Cardiac muscle cell (in vitro differentiated cells and primary cell): ENCODE results near the gene RASSF8. TPM values are rescaled to one million over a fixed set of nuclear protein-coding genes. Genes with fewer than 3 reads are reported as not detected.

Source experiments
- DNase-seq, 2 donors: peaks; one replicate each; pipeline versions ENCODE4 v3.0.0 to v3.0.0-alpha.2; 2010 to 2017; ENCODE audit warnings: low read depth in 1 of 2, low spot score in 1 of 2
- H3K27ac ChIP-seq: fragments of 200-600 bp; sonication (generic); 2 replicates; pipeline ENCODE4 v1.5.1; 2016
- H3K27me3 ChIP-seq: fragments of 200-600 bp; sonication (generic); 2 replicates; pipeline ENCODE4 v1.6.0; 2016; ENCODE audit warnings: control low read depth
- H3K36me3 ChIP-seq: fragments of 200-600 bp; sonication (generic); 2 replicates; pipeline ENCODE4 v1.5.1; 2016; ENCODE audit warnings: control low read depth
- H3K4me1 ChIP-seq: fragments of 200-600 bp; sonication (generic); 2 replicates; pipeline ENCODE4 v1.8.1; 2017; ENCODE audit warnings: low read depth, mild to moderate bottlenecking, mixed run types
- H3K4me3 ChIP-seq: fragments of 200-600 bp; sonication (generic); 2 replicates; pipeline ENCODE4 v1.5.1; 2016; ENCODE audit warnings: mild to moderate bottlenecking
- H3K9me3 ChIP-seq: fragments of 200-600 bp; sonication (generic); 2 replicates; pipeline ENCODE4 v1.5.1; 2017; ENCODE audit warnings: low read depth, mild to moderate bottlenecking, control low read depth
- polyA plus RNA-seq: library from polyadenylated mRNA; unstranded; fragments of >200 nt; fragmentation: Nextera tagmentation; extraction: Ambion mirVana; gene quantifications from 2 replicates; pipeline ENCODE4 v1.2.1, GENCODE V29; 2016
- total RNA-seq: library from RNA; depleted of rRNA; stranded (reverse); fragments of >200 nt; gene quantifications from 2 replicates; pipeline ENCODE4 v1.2.3, GENCODE V29; 2016
- TF ChIP-seq, protein P1 (sequence below): IDR thresholded peaks from 2 replicates; pipeline ENCODE4 v1.5.1; 2012; ENCODE audit warnings: low read depth, mild to moderate bottlenecking, low read length

The RASSF8 gene
- total and polyA plus RNA-seq, 2 experiments from 2014 or later, result 25.2 to 56.4 TPM

DNA sequence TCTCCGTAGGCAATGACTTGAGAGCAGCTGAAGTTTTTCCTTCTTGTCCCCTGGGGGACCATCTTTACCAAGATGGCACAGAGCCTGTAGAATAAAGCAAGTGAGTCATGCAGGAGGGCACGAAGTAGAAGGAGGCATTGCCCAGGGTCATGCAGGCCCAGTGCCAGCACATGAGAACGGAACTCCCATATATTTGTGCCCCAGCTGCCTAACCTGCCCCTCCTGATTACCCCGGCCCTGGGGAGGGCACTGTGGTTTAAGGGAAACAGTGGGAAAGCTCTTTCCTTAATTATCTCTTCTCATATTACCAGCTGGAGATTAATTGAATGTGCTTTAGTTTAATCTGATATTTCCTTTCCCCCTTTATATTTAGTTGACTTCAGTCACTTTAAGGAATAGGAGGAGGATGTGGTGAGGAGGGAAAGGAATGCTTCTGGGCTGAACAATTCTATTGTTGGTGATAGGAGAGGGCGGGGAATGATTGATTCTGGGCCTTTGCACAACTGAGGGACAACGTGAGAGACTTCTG is 51.9 kb downstream of the RASSF8 start:
- Histone ChIP-seq H3K36me3 (no peaks in the 10 kb centered on the region), H3K4me1 (peaks cover 6% of the 10 kb centered on the region), H3K27me3 (no peaks in the 10 kb centered on the region), H3K27ac (peak overlapping the region; percentile 16), H3K9me3 (no peaks in the 10 kb centered on the region), H3K4me3 (no peak overlapping the region)
- TF ChIP-seq, protein P1, sequence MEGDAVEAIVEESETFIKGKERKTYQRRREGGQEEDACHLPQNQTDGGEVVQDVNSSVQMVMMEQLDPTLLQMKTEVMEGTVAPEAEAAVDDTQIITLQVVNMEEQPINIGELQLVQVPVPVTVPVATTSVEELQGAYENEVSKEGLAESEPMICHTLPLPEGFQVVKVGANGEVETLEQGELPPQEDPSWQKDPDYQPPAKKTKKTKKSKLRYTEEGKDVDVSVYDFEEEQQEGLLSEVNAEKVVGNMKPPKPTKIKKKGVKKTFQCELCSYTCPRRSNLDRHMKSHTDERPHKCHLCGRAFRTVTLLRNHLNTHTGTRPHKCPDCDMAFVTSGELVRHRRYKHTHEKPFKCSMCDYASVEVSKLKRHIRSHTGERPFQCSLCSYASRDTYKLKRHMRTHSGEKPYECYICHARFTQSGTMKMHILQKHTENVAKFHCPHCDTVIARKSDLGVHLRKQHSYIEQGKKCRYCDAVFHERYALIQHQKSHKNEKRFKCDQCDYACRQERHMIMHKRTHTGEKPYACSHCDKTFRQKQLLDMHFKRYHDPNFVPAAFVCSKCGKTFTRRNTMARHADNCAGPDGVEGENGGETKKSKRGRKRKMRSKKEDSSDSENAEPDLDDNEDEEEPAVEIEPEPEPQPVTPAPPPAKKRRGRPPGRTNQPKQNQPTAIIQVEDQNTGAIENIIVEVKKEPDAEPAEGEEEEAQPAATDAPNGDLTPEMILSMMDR, result no peak
- DNase-seq, result peak in 1 of 2 donors; percentile 50

DNA sequence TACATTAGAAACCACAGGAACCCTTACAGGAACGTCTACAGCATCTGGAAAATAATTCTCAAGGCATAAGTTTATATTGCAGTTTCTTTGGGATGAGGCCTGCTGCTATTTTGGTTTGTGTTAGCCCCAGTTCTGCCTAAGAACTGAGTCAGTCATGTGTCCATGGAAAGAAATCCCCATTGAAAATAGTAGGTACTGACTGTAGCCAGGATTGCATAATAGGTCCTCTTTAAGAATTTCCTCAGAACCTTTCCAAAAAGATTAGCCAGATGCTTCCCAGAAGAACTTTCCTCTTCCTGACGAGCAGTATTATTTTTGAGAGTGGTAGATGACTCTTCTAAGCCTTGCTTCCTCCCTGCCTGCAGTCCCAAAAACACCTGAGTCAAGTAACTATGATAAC is 52.6 kb downstream of the RASSF8 start:
- H3K4me3 ChIP-seq, result no peak overlapping the region
- H3K27ac ChIP-seq, result peak overlapping the region; percentile 16
- no peaks in the 10 kb centered on the region for H3K27me3 ChIP-seq
- DNase-seq, result peak in 1 of 2 donors; percentile 89
- no peaks in the 10 kb centered on the region for H3K36me3 ChIP-seq
- peaks cover 11% of the 10 kb centered on the region for H3K4me1 ChIP-seq
- no peaks in the 10 kb centered on the region for H3K9me3 ChIP-seq
- TF ChIP-seq, protein P1, result no peak

DNA sequence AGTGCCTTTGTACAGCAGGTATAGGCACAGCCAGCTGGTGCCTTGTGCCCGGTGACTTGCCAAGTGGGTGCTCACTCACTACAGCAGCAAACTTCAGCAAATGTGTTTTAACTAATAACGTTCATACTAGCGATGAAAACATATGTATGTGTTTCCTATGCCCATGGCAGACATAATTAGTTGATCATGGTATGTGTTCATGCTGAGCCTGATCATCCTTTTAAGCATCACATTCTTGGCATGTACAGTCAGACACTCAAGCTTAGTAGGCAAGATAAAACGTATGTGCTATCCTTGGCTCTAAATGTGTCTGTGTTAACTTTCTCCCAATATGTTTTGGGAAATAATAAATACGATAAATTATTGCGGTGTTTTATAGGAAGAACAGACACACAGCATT is 55.6 kb downstream of the RASSF8 start:
- Histone ChIP-seq H3K36me3 (no peaks in the 10 kb centered on the region), H3K27me3 (no peaks in the 10 kb centered on the region), H3K9me3 (no peaks in the 10 kb centered on the region), H3K4me3 (no peak overlapping the region), H3K4me1 (peaks cover 16% of the 10 kb centered on the region), H3K27ac (peak overlapping the region; percentile 38)
- DNase-seq, result no peak
- TF ChIP-seq, protein P1, result no peak

DNA sequence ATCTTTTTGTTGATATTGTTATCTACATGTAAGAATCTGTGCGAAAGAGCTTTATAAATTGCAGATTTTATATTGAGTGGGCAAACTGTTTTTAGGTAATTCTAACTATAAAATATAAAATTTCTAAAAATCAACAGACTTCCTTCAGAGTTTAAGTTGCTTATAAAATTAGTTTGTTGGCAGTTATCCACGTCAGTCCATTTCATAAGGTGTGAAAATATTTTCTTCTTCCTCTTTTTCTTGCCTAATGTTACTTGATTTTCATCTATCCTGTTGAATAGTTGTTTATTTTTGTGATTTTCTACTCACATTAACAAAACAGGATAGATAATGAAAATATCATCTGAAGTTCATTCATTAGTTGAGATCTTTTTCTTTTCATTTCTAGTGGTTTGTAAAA is 58.0 kb downstream of the RASSF8 start:
- no peak for DNase-seq
- TF ChIP-seq, protein P1, result no peak
- H3K4me3 ChIP-seq, result no peak overlapping the region

DNA sequence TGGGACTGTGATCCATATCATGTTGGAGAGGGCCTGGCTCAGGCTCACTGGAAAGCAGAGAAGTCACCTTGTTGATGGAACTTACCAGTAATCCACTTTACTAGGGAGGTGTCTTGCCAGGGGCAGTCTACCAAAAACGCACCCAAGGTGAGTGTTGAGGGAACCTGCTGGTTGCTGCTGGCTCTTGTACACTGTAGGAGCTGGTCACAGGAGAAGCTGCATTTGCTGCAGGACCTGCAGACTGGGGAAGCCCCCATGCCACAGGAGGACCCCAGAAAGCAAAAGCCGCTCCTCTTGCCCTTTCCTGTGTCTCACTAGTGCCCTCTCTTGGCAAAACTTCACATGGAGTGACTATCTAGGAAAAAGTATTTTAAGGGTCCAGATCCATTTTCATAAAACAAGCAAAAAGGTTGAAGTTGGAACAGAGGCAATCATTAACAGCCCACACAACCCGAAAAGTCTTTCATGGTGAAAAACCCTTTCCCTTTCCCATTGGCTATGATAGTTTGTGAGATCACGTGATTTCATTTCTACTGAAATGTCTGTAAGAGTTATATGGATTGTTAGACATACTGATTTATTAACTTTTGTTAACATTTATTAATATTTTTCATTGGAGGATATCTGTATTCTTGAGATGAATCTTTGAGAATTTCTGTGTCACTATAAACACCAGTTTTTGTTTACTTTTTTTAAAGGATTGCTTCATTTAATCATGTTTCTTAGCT is 59.2 kb downstream of the RASSF8 start:
- TF ChIP-seq, protein P1, result peak; percentile 63
- H3K27ac ChIP-seq, result peak overlapping the region; percentile 64
- peak; percentile 53 to 58 for DNase-seq

More for the DNA sequence above, 58.0 kb downstream of the RASSF8 start:
- H3K4me1 ChIP-seq, result peaks cover 14% of the 10 kb centered on the region
- no peaks in the 10 kb centered on the region for H3K9me3 ChIP-seq
- H3K27ac ChIP-seq, result no peak overlapping the region
- no peaks in the 10 kb centered on the region for H3K36me3 ChIP-seq
- H3K27me3 ChIP-seq, result no peaks in the 10 kb centered on the region

More for the DNA sequence above, 59.2 kb downstream of the RASSF8 start:
- Histone ChIP-seq H3K36me3 (no peaks in the 10 kb centered on the region), H3K4me1 (peaks cover 20% of the 10 kb centered on the region), H3K9me3 (no peaks in the 10 kb centered on the region), H3K27me3 (no peaks in the 10 kb centered on the region), H3K4me3 (no peak overlapping the region)
